Bronchial epithelial cell (primary cell): ENCODE results near the gene ANKRD22. TPM values are rescaled to one million over a fixed set of nuclear protein-coding genes. Genes with fewer than 3 reads are reported as not detected.
"Not testable (repeated sequence)": the region's sequence is repeated elsewhere in the genome, so short reads cannot be mapped to it uniquely, and the experiment has no call there.

Experiments used
- DNase-seq: peaks from one replicate; pipeline ENCODE4 v3.0.0-alpha.2; 2010; ENCODE audit warnings: low read depth
- FAIRE-seq: peaks from 2 replicates; lab custom pipeline; 2011; peaks lifted over from hg19 to GRCh38; lab: Jason Lieb, UNC
- H3K27me3 ChIP-seq: 2 replicates; pipeline ENCODE4 v1.5.1; 2011; ENCODE audit warnings: low read length; ENCODE audit not compliant: control insufficient read depth, insufficient read depth
- H3K36me3 ChIP-seq: 2 replicates; pipeline ENCODE4 v1.5.1; 2011; ENCODE audit warnings: low read length; ENCODE audit not compliant: control insufficient read depth, insufficient read depth
- H3K4me3 ChIP-seq: 2 replicates; pipeline ENCODE4 v1.5.1; 2011; ENCODE audit warnings: mild to moderate bottlenecking, low read depth, low read length, control low read depth
- CTCF ChIP-seq: IDR thresholded peaks from 2 replicates; pipeline ENCODE4 v1.5.1; 2011; ENCODE audit warnings: mild to moderate bottlenecking, moderate library complexity, low read length, control low read depth, inconsistent platforms; ENCODE audit not compliant: insufficient read depth, severe bottlenecking
- total RNA-seq: library from RNA; depleted of rRNA; stranded (reverse); fragments of >200 nt; gene quantifications from 2 replicates; pipeline ENCODE4 v1.2.1, GENCODE V29; 2014

ANKRD22 gene
- total RNA-seq, 1 donor from 2014 or later = 5.3 TPM

GRCh38 chr10:88888810-88889445 is 37.3 kb upstream of the ANKRD22 start:
- DNase-seq (no peak), FAIRE-seq (no peak)
- no peak overlapping the region for H3K4me3 ChIP-seq
- no peaks in the 10 kb centered on the region for H3K27me3 ChIP-seq
- no peak for TF ChIP-seq CTCF
- H3K36me3 ChIP-seq = no peaks in the 10 kb centered on the region

- Histone ChIP-seq H3K4me3 (no peak overlapping the region), H3K27me3 (no peaks in the 10 kb centered on the region), H3K36me3 (no peaks in the 10 kb centered on the region)
- TF ChIP-seq CTCF = no peak
- DNase-seq (no peak), FAIRE-seq (no peak)
Measured at GRCh38 chr10:88886557-88886956, 34.9 kb upstream of the ANKRD22 start.

- H3K27me3 ChIP-seq = no peaks in the 10 kb centered on the region
- no peak for TF ChIP-seq CTCF
- FAIRE-seq = no peak
Measured at GRCh38 chr10:88883448-88883809, 31.8 kb upstream of the ANKRD22 start.

GRCh38 chr10:88882646-88883447 is 31.2 kb upstream of the ANKRD22 start:
- not testable (repeated sequence) for FAIRE-seq, H3K4me3 ChIP-seq, H3K36me3 ChIP-seq, H3K27me3 ChIP-seq
- DNase-seq = peak; percentile 83

More at GRCh38 chr10:88883448-88883809, 31.8 kb upstream of the ANKRD22 start:
- Histone ChIP-seq H3K4me3 (no peak overlapping the region), H3K36me3 (no peaks in the 10 kb centered on the region)
- no peak for DNase-seq

GRCh38 chr10:88881922-88882645 is 30.4 kb upstream of the ANKRD22 start:
- FAIRE-seq = no peak
- no peak overlapping the region for H3K4me3 ChIP-seq
- H3K27me3 ChIP-seq = no peaks in the 10 kb centered on the region
- DNase-seq = no peak
- no peak for TF ChIP-seq CTCF
- no peaks in the 10 kb centered on the region for H3K36me3 ChIP-seq

GRCh38 chr10:88881320-88881719 is 29.7 kb upstream of the ANKRD22 start:
- no peak for TF ChIP-seq CTCF
- no peak overlapping the region for H3K4me3 ChIP-seq
- DNase-seq (no peak), FAIRE-seq (no peak)
- no peaks in the 10 kb centered on the region for H3K27me3 ChIP-seq
- no peaks in the 10 kb centered on the region for H3K36me3 ChIP-seq
